ENCODE measurements around the gene C1QBP.

- TF ChIP-seq, protein P1, sequence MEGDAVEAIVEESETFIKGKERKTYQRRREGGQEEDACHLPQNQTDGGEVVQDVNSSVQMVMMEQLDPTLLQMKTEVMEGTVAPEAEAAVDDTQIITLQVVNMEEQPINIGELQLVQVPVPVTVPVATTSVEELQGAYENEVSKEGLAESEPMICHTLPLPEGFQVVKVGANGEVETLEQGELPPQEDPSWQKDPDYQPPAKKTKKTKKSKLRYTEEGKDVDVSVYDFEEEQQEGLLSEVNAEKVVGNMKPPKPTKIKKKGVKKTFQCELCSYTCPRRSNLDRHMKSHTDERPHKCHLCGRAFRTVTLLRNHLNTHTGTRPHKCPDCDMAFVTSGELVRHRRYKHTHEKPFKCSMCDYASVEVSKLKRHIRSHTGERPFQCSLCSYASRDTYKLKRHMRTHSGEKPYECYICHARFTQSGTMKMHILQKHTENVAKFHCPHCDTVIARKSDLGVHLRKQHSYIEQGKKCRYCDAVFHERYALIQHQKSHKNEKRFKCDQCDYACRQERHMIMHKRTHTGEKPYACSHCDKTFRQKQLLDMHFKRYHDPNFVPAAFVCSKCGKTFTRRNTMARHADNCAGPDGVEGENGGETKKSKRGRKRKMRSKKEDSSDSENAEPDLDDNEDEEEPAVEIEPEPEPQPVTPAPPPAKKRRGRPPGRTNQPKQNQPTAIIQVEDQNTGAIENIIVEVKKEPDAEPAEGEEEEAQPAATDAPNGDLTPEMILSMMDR (IDR thresholded peaks at IDR 0.05; ENCODE audit: insufficient read depth, low read length, poor library complexity, severe bottlenecking): no peak
- TF ChIP-seq EZH2phosphoT487 (conservative IDR thresholded peaks at IDR 0.05; ENCODE audit: low read length): no peak
Observed at GRCh38 chr17:5430413-5430999, 8.4 kb downstream of the C1QBP start.
